CD4-positive, alpha-beta T cell treated with Interleukin-2 at 100 ng/mL for 4 hours (primary cell): Measurements from ENCODE around the gene ZNF618.

ENCODE experiments used
- DNase-seq: peaks from one replicate; pipeline ENCODE4 v3.0.0-alpha.2; 2020; ENCODE audit warnings: low spot score

ZNF618 gene

GRCh38 chr9:113934167-113934828 is 58.2 kb downstream of the ZNF618 start:
- no peak for DNase-seq

- DNase-seq: no peak
Observed at GRCh38 chr9:113934829-113935676, 58.9 kb downstream of the ZNF618 start.

DNA sequence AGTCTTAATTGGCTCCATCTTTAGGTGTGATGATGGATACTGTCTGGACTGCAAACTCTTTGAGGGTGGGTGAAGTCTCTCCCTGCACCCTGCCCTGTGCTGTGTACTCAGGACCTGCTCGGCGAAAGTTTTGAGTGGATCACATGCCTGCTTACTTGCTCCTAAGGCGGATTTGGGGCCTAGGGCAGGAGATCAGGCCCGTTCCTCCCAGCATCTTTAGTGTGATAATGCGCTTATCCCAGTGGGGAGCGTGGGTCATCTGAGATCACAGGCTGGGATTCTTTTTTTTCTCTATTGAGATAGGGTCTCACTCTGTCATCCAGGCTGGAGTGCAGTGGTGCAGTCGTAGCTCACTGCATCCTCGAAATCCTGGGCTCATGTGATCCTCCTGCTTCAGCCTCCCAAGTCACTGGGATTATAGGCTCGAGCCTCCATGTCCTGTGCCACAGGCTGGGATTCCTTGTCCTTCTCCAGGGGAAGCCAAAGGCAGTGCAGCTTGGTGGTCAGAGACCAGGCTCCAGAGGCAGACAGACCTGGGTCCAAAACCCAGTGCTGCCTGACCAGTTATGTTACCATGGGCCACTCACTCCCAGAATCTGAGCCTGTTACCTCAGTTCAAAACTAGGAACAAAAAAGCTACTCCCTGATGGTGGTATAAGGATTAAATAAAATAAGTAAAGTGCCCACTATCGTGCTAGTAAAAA is 59.7 kb downstream of the ZNF618 start:
- no peak for DNase-seq

GRCh38 chr9:113940077-113940476 is 64.0 kb downstream of the ZNF618 start:
- no peak for DNase-seq

DNA sequence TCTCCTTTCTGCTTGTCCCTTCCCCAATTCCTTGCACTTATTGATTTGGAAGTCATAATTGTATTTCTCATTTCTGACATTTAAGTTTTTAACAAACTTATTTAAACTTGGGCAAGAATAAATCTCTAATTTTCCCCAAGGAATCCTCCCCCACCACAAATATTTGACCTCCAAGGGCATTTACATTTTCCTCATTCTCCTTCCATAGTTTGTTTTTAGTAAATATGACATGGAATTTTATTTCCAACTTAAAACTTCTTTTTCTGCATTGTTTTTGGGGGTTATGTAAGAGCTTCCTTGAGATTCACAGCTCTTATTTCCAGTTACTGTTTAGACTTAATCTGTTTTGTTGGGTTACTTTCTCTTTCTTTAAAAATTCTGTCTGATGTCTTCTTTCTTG is 64.9 kb downstream of the ZNF618 start:
- no peak for DNase-seq

- no peak for DNase-seq
Observed at GRCh38 chr9:113941526-113941925, 65.4 kb downstream of the ZNF618 start.

DNA sequence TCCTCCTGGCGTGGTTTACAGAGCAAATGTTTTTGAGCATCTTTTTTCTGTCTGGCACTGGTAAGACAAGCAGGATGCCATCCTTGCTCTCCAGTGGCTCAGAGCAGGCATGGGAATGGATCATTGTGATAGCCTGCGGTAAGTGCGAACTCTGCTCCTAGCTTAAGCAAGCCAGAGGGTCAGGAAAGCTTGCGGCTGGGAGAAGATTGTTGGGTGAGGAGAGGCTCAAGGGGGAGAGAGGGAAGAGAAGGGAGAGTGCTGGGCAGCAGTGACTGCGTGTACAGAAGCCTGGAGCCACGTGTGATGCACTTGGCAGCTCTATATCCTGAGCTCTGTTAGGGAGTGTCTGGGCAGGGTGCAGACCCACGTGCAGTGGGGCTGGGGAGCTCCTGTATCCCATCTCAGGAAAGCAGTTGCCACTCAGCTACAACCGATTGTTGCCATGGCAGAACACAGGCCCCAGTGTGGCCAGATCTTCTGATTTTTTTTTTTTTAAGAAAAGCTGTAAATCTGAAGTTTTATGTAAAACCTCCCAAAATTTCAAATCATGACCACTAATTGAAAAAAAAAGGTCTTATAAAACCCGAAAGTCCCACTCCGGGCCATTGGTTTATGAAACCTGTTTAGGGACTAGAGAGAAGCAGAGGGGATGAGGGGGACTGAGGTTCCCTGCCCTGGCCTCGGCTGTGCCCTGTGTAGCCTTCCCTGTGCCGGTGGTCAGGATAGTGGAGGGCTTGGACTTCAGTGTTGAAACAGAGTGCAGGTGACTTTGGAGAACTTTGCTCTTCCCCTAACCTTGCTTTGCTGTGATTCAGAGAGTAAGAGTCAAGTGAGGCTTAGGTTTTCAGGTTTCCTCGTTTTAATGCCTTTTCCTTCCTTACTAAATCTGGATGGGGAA is 67.3 kb downstream of the ZNF618 start:
- DNase-seq: no peak

DNA sequence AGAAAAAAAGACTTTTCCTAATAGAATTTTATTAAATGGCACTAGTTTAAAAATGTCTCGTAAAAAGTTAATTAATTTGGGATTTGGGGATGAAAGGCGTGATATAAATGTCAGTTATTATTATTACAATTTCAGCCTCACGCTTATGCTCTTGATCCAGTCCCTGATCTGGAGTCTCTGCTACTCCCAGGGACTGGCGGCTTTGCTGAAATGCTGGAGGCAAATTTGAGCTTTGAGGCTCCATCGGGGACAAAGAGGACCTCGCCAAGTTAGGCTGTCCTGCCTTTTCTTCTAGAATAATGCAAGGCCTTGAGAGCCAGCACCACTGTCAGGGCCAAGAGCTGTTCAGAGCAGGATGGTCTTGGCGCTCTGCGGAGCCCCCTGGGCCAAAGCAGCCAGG is 69.7 kb downstream of the ZNF618 start:
- DNase-seq: no peak

- DNase-seq: no peak
Observed at GRCh38 chr9:113946496-113947115, 70.5 kb downstream of the ZNF618 start.

DNA sequence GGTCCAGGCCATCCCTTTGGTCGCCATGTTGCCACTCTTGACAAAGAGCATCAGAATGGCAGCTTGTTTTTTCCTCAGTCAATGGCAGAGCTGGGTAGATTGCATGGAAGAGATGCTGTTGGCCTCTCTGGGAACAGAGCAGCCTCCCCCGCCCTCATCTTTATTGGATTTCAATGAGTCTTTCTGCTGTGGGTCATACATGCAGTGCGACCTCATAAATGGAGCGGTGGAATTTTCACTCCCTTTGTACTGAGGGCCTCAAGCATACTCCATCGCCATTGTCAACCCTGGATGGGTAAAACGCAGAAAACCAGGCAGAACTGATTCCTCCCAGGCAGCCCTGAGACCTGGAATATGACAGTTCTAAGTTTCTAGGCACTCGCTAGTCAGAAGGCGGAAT is 71.8 kb downstream of the ZNF618 start:
- no peak for DNase-seq

- no peak for DNase-seq
Observed at GRCh38 chr9:113948891-113949570, 72.9 kb downstream of the ZNF618 start.

DNA sequence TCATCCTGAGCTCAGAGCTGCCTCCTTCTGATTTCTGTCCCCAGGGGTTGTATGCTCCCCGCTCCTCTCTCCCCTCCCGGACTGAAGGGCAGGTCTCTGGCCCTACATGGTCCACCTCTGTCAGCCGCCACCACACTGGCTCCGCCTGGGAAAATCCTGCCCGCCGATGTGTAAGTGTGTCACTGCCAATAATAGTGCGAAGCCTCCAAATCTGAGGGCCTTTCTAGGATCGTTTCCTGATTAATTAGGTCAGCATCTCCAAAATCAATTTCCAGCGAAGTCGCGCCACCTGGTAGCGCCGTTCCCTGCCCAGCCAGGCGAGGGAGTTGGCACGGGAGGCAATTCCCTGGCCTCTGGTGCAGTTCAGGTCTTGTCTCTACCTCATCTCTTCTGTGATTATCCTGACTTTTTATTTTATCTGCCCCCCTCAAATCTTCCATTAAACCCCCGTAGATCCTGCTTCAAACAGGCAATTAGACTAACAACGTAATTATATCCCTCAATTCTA is 73.5 kb downstream of the ZNF618 start:
- DNase-seq: no peak

DNA sequence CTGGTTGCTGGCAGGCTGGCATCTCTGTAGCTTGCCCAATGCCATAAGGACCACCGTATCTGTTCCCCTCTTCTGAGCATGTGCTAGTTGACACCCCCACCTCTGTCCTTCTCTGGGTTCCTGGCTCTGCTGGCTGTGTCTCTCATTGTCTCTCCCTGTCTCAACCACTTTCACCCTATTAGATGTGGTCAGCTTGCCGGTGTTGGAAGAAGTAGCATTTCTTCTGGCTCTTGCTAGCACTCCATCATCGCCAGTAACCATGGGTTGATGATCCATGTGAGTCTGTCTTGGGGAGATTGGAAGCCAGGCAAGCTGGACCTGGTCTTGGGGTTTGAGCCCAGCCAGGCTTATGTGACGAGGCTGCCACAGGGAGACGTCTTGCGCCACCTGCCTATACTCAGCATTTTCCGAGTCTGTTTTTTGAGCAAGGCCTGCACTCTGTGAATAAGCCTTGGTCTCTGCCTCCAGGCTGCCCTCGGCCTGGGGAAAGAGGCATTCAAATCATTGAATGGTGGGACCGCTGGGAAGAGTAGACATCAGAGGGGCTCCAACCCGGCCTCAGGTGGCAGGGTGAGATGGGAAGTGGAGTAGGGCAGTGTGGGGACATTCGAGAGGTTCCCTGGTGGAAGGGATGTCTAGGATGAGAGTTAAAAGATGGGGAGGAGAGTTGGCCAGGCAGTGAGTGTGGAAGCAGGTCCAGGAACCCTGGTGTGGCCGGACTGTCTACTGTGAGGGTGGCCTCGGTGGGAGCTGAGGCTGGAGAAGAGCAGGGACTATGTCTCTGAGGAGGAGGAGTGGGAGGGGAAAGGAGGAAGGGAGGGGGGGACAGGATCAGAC is 74.3 kb downstream of the ZNF618 start:
- DNase-seq: no peak

DNA sequence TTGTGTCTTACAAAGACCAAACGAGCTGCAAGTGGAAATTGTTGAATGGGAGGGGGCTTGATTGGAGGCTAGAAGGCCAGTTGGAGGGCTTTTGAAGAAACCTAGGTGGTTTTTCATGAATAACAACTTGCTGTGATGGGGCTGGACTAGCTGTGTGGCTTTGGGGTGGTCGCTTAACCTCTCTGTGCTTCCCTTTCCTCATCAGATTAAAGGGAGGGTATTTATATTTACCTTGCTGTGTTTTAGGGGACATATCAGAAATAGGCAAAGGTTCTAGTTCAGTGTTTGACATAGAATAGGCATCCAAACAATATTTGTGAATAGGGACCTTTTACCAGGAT is 74.9 kb downstream of the ZNF618 start:
- DNase-seq: no peak

- no peak for DNase-seq
Observed at GRCh38 chr9:113952676-113953075, 76.6 kb downstream of the ZNF618 start.

GRCh38 chr9:113953531-113953930 is 77.4 kb downstream of the ZNF618 start:
- no peak for DNase-seq

GRCh38 chr9:113954591-113954990 is 78.5 kb downstream of the ZNF618 start:
- no peak for DNase-seq

DNA sequence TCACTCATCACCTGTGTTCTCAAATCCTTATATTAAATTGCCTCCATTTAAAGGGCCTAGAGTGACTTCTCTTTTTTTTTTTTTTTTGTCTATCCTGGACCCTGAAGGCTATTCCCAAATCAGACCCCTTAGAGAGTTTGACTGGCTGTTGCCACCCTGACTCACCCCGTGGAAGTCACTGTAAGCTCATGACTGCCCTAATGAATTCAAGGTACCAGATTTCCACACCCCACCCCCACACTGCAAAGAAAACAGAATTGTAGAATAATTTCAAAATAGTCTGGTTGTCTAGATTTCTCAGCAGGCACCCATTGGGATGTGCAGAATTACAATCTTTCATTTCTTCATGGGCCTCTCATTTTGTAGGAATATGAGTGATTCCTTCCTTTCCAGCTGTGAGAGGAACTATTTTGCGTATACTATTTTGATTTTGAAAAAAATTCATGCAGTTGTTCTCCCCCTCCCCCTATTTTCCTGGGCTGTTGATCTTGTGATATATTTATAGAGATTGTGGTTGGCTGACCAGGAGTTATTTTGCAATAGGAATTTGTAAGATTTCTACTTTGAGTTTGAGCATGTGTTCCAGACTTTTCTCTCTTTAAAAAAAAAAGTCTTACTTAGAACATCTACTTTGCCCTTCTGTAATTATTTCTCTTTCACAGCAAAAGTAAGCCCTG is 79.1 kb downstream of the ZNF618 start:
- DNase-seq: no peak

- DNase-seq: no peak
Observed at GRCh38 chr9:113956901-113957300, 80.8 kb downstream of the ZNF618 start.
